HCT116 (cell line): ENCODE data around the gene MIDN. TPM values are rescaled to one million over a fixed set of nuclear protein-coding genes. Genes with fewer than 3 reads are reported as not detected.
A peak's percentile ranks its signal among the peaks of the same experiment; 100 is the strongest.

Experiments used
- ATAC-seq: fragments of 200-7000 bp; cut with Tn5 transposase; 2 replicates; pipeline ENCODE4 v1.9.1; 2020; ENCODE audit warnings: mild to moderate bottlenecking, moderate library complexity
- BruUV-seq: library from RNA; stranded (reverse); fragments of 400-500 nt; replicated peaks from 2 replicates; lab custom pipeline; 2021; lab: Mats Ljungman, UMichigan
- CTCF ChIA-PET: fragments of 300-600 bp; sonication (Branson Sonifier 250); formaldehyde crosslinking; loops from one replicate; lab custom pipeline; 2021; ENCODE audit warnings: antibody characterized with exemption; lab: Charles Lee
- POLR2A ChIA-PET: fragments of 300-600, 350-600 bp; sonication (Branson Sonifier 250); formaldehyde crosslinking; loops from one replicate; lab custom pipeline; 2021; ENCODE audit warnings: antibody characterized with exemption; lab: Charles Lee
- RAD21 ChIA-PET, 2 experiments: fragments of 300-600 bp; sonication (Branson Sonifier 250); formaldehyde crosslinking; loops; one replicate each; lab custom pipeline; 2023; ENCODE audit warnings: low total read pairs in 2 of 2; ENCODE audit not compliant: uncharacterized antibody in 2 of 2, unreplicated experiment in 2 of 2, low non-redundant PET in 1 of 2; lab: Charles Lee
- DNase-seq: peaks from one replicate; pipeline ENCODE4 v3.0.0-alpha.2; 2010; ENCODE audit warnings: low read depth, low spot score
- H2AFZ ChIP-seq: fragments of 200-600 bp; shearing (Covaris generic), sonication (generic); 2 replicates; pipeline ENCODE4 v1.6.1; 2017; ENCODE audit warnings: low read depth, mixed run types, mixed read lengths, antibody characterized with exemption, low read length; ENCODE audit not compliant: poor library complexity, severe bottlenecking
- H3K27ac ChIP-seq: 2 replicates; pipeline ENCODE4 v1.5.1; 2012; ENCODE audit warnings: low read depth, low read length
- H3K27me3 ChIP-seq: fragments of 200-600 bp; sonication (generic); 2 replicates; pipeline ENCODE4 v1.6.1; 2016; ENCODE audit warnings: mixed run types, low read length, mixed read lengths; ENCODE audit not compliant: insufficient read depth
- H3K36me3 ChIP-seq, 2 experiments: fragments of 200-500 bp in 1 of 2; fragments of 200-600 bp in 1 of 2; sonication (Bioruptor generic) in 1 of 2; sonication (generic) in 1 of 2; 2 replicates each; pipeline versions ENCODE4 v1.5.1 to v1.6.1; 2014 to 2016; ENCODE audit warnings: low read length in 2 of 2, inconsistent platforms in 1 of 2, mixed read lengths in 1 of 2, mixed run types in 1 of 2; ENCODE audit not compliant: insufficient read depth in 2 of 2, control insufficient read depth in 1 of 2
- H3K4me1 ChIP-seq, 2 experiments: fragments of 200-600 bp in 1 of 2; sonication (generic) in 1 of 2; 2 replicates each; pipeline versions ENCODE4 v1.5.1 to v1.6.1; 2012 to 2017; ENCODE audit warnings: low read length in 2 of 2, inconsistent platforms in 1 of 2, mild to moderate bottlenecking in 1 of 2, mixed read lengths in 1 of 2, mixed run types in 1 of 2, moderate library complexity in 1 of 2; ENCODE audit not compliant: insufficient read depth in 2 of 2, control insufficient read depth in 1 of 2
- H3K4me2 ChIP-seq: fragments of 200-600 bp; sonication (generic); 2 replicates; pipeline ENCODE4 v1.6.1; 2017; ENCODE audit warnings: mixed run types, low read length, mixed read lengths
- H3K4me3 ChIP-seq, 2 experiments: fragments of 200-600 bp in 1 of 2; sonication (generic) in 1 of 2; replicated peaks in 1 of 2; 2 replicates each; pipeline ENCODE4 v1.5.1; 2011 to 2016; ENCODE audit warnings: low read length in 2 of 2, control low read depth in 1 of 2, low read depth in 1 of 2, mild to moderate bottlenecking in 1 of 2, mixed read lengths in 1 of 2, mixed run types in 1 of 2
- H3K79me2 ChIP-seq: fragments of 200-600 bp; sonication (generic); 2 replicates; pipeline ENCODE4 v1.6.1; 2017; ENCODE audit warnings: mild to moderate bottlenecking, mixed run types, low read length, moderate library complexity, mixed read lengths; ENCODE audit not compliant: insufficient read depth
- H3K9ac ChIP-seq: fragments of 200-600 bp; sonication (generic); 2 replicates; pipeline ENCODE4 v1.6.1; 2016; ENCODE audit warnings: low read length, mixed read lengths
- H3K9me2 ChIP-seq: fragments of 200-600 bp; sonication (generic), shearing (Covaris generic); 2 replicates; pipeline ENCODE4 v1.6.1; 2017; ENCODE audit warnings: mixed run types, mild to moderate bottlenecking, moderate library complexity; ENCODE audit not compliant: insufficient read depth
- H3K9me3 ChIP-seq, 2 experiments: fragments of 200-500 bp in 1 of 2; fragments of 200-600 bp in 1 of 2; sonication (Bioruptor generic) in 1 of 2; sonication (generic) in 1 of 2; 2 replicates each; pipeline ENCODE4 v1.6.1; 2014 to 2017; ENCODE audit warnings: low read length in 2 of 2, mixed read lengths in 2 of 2, inconsistent platforms in 1 of 2, low read depth in 1 of 2, mild to moderate bottlenecking in 1 of 2, mixed run types in 1 of 2, moderate library complexity in 1 of 2; ENCODE audit not compliant: control insufficient read depth in 1 of 2, insufficient read depth in 1 of 2
- H4K20me1 ChIP-seq: fragments of 200-600 bp; sonication (generic), shearing (Covaris generic); 2 replicates; pipeline ENCODE4 v1.6.1; 2017; ENCODE audit warnings: mixed run types, mild to moderate bottlenecking, moderate library complexity; ENCODE audit not compliant: insufficient read depth
- CBX3 ChIP-seq: IDR thresholded peaks from 2 replicates; pipeline ENCODE4 v1.6.1; 2012; ENCODE audit warnings: low read depth
- CEBPB ChIP-seq: IDR thresholded peaks from 2 replicates; pipeline ENCODE4 v1.6.1; 2012; ENCODE audit warnings: low read depth
- EGR1 ChIP-seq: IDR thresholded peaks from 2 replicates; pipeline ENCODE4 v1.6.1; 2012; ENCODE audit warnings: low read depth
- ELF1 ChIP-seq: IDR thresholded peaks from 2 replicates; pipeline ENCODE4 v1.6.1; 2012; ENCODE audit warnings: low read depth, borderline replicate concordance
- EZH2phosphoT487 ChIP-seq: fragments of 200-600 bp; IDR thresholded peaks from 2 replicates; pipeline ENCODE4 v1.6.1; 2018; ENCODE audit warnings: antibody characterized with exemption, borderline replicate concordance
- JUND ChIP-seq: IDR thresholded peaks from 2 replicates; pipeline ENCODE4 v1.6.1; 2012
- POLR2AphosphoS5 ChIP-seq: IDR thresholded peaks from 2 replicates; pipeline ENCODE4 v1.6.1; 2011; ENCODE audit warnings: mild to moderate bottlenecking, low read depth, low read length, moderate library complexity
- RAD21 ChIP-seq: IDR thresholded peaks from 2 replicates; pipeline ENCODE4 v1.6.1; 2012; ENCODE audit warnings: low read depth, mild to moderate bottlenecking
- SIN3A ChIP-seq: IDR thresholded peaks from 2 replicates; pipeline ENCODE4 v1.6.1; 2012; ENCODE audit warnings: low read depth
- SRF ChIP-seq: IDR thresholded peaks from 2 replicates; pipeline ENCODE4 v1.6.1; 2012; ENCODE audit warnings: low read depth
- TCF7L2 ChIP-seq: IDR thresholded peaks from 2 replicates; pipeline ENCODE4 v1.7.0; 2011; ENCODE audit warnings: borderline replicate concordance, inconsistent platforms; ENCODE audit not compliant: insufficient read depth, insufficient read length; ENCODE audit errors: extremely low read depth
- ZFX ChIP-seq: fragments of 450-650 bp; IDR thresholded peaks from 2 replicates; pipeline ENCODE4 v1.6.1; 2017
- intact Hi-C: fragments of 100-400 bp; cut with micrococcal nuclease; formaldehyde crosslinking; loops from 2 replicates; pipeline ENCODE4 v1.10.0; 2022
- total RNA-seq: library from RNA; stranded (reverse); gene quantifications from one replicate; pipeline ENCODE4 v1.2.1, GENCODE V29; 2021; ENCODE audit not compliant: unreplicated experiment
- TF ChIP-seq, protein P1 (sequence below): IDR thresholded peaks from 2 replicates; pipeline ENCODE4 v1.6.1; 2012; ENCODE audit warnings: low read depth
- TF ChIP-seq, protein P2 (sequence below): IDR thresholded peaks from 2 replicates; pipeline ENCODE4 v1.6.1; 2012
- TF ChIP-seq, protein P3 (sequence below), 3 experiments: fragments of 200-600 bp in 1 of 3; sonication (generic) in 1 of 3; IDR thresholded peaks in 2 of 3; conservative IDR thresholded peaks in 1 of 3; 2 replicates each; pipeline ENCODE4 v1.5.1; 2012 to 2017; ENCODE audit warnings: low read depth in 2 of 3, low read length in 2 of 3, antibody characterized with exemption in 1 of 3, borderline replicate concordance in 1 of 3, control low read depth in 1 of 3, mild to moderate bottlenecking in 1 of 3, mixed read lengths in 1 of 3, mixed run types in 1 of 3, moderate library complexity in 1 of 3; ENCODE audit not compliant: insufficient read depth in 1 of 3
- TF ChIP-seq, protein P4 (sequence below): IDR thresholded peaks from 2 replicates; pipeline ENCODE4 v1.6.1; 2011; ENCODE audit warnings: mild to moderate bottlenecking, low read length, moderate library complexity; ENCODE audit not compliant: insufficient replicate concordance; ENCODE audit errors: extremely low read depth
- TF ChIP-seq, protein P5 (sequence below): IDR thresholded peaks from 2 replicates; pipeline ENCODE4 v1.6.1; 2012

Gene MIDN
- total RNA-seq, 1 experiment from 2014 or later = 146 TPM

DNA sequence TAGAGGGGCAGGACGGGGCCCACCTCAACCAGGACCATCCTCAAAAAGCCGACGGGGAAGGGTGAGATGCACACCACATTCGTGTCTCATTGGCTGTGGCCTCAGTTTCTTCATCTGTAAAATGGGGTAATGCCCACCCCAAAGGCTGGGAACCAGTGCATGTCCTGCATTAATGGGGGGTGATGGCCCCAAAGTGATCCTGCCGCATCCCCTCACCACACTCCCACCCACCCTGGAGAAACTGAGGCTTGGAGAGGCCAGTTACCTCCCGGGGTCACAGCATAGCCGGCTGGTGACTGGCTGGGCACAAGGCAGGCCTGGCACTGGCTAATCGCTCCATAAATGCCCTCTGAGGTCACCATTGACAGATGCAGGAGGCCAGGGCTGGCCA, 640 bp upstream of the MIDN start (continued):
- TF ChIP-seq JUND (no peak), CEBPB (no peak), RAD21 (no peak), ZFX (no peak), POLR2AphosphoS5 (no peak), TCF7L2 (no peak), CBX3 (no peak), SIN3A (no peak), EGR1 (no peak), SRF (no peak)
- TF ChIP-seq, protein P1, sequence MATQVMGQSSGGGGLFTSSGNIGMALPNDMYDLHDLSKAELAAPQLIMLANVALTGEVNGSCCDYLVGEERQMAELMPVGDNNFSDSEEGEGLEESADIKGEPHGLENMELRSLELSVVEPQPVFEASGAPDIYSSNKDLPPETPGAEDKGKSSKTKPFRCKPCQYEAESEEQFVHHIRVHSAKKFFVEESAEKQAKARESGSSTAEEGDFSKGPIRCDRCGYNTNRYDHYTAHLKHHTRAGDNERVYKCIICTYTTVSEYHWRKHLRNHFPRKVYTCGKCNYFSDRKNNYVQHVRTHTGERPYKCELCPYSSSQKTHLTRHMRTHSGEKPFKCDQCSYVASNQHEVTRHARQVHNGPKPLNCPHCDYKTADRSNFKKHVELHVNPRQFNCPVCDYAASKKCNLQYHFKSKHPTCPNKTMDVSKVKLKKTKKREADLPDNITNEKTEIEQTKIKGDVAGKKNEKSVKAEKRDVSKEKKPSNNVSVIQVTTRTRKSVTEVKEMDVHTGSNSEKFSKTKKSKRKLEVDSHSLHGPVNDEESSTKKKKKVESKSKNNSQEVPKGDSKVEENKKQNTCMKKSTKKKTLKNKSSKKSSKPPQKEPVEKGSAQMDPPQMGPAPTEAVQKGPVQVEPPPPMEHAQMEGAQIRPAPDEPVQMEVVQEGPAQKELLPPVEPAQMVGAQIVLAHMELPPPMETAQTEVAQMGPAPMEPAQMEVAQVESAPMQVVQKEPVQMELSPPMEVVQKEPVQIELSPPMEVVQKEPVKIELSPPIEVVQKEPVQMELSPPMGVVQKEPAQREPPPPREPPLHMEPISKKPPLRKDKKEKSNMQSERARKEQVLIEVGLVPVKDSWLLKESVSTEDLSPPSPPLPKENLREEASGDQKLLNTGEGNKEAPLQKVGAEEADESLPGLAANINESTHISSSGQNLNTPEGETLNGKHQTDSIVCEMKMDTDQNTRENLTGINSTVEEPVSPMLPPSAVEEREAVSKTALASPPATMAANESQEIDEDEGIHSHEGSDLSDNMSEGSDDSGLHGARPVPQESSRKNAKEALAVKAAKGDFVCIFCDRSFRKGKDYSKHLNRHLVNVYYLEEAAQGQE = no peak
- TF ChIP-seq, protein P2, sequence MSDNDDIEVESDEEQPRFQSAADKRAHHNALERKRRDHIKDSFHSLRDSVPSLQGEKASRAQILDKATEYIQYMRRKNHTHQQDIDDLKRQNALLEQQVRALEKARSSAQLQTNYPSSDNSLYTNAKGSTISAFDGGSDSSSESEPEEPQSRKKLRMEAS = no peak

DNA sequence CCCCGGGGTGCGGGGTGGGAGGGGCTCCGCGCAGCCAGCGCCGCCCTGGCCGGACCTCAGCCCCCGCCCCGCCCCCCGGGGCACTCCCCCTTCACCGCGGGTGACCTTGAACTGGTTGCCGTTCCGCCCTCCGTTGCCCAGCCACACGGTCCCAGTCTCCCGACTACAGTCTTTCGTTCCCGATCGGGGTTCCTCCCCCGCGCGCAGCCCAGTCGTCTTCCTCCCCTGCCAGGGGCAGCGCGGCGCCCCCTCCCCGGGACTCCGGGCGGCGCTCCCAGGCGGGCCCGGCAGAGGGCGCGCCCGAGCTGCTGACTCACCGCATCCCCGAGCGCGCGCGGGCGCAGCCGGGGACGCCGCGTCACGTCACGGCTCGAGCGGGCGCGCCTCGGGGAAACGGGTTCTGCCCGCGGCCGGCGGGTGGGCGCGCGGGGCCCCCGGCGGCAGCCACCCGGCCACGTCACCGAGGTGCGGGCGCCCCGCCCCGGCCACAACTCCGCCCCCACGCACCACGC, 459 bp downstream of the MIDN start:
- Histone ChIP-seq H3K27me3 (no peaks in the 10 kb centered on the region), H4K20me1 (peaks cover 14% of the 10 kb centered on the region; the same call in 1 of the 2 replicates), H3K9me2 (no peaks in the 10 kb centered on the region), H3K36me3 (peaks cover 8 to 24% of the 10 kb centered on the region in 2 experiments), H3K27ac (peak overlapping the region; percentile 100), H2AFZ (no peak overlapping the region), H3K4me2 (peak overlapping the region; percentile 98), H3K9me3 (no peaks in the 10 kb centered on the region), H3K4me1 (peaks cover 47 to 74% of the 10 kb centered on the region in 2 experiments), H3K79me2 (peaks cover 58% of the 10 kb centered on the region), H3K9ac (peak overlapping the region; percentile 99), H3K4me3 (peak overlapping the region; percentile 63 to 71)
- no peak for DNase-seq
- CTCF ChIA-PET = interaction anchor here (1.0 kb wide), 1 partner anchor 17 kb away, joined by 7 read pairs; no protein-coding TSS in a partner anchor
- RAD21 ChIA-PET = no interaction called here
- no TSS peak for BruUV-seq
- POLR2A ChIA-PET = interaction anchor here (0.7 to 1.0 kb wide), 2 partner anchors 17 to 18 kb away, joined by 3 read pairs; no protein-coding TSS in a partner anchor
- intact Hi-C loops = loop anchor here (1.0 to 10.0 kb wide), 3 partner anchors 17 to 454 kb away; partner anchors contain the start of genes CNN2, PTBP1, RNU6-2 and TMEM259
- peak; percentile 31 for ATAC-seq
- TF ChIP-seq, protein P3, sequence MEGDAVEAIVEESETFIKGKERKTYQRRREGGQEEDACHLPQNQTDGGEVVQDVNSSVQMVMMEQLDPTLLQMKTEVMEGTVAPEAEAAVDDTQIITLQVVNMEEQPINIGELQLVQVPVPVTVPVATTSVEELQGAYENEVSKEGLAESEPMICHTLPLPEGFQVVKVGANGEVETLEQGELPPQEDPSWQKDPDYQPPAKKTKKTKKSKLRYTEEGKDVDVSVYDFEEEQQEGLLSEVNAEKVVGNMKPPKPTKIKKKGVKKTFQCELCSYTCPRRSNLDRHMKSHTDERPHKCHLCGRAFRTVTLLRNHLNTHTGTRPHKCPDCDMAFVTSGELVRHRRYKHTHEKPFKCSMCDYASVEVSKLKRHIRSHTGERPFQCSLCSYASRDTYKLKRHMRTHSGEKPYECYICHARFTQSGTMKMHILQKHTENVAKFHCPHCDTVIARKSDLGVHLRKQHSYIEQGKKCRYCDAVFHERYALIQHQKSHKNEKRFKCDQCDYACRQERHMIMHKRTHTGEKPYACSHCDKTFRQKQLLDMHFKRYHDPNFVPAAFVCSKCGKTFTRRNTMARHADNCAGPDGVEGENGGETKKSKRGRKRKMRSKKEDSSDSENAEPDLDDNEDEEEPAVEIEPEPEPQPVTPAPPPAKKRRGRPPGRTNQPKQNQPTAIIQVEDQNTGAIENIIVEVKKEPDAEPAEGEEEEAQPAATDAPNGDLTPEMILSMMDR (IDR thresholded peaks at IDR 0.05 in 2 of 3, conservative IDR thresholded peaks at IDR 0.05 in 1 of 3; ENCODE audit: borderline replicate concordance in 1 of 3, insufficient read depth in 1 of 3, low read depth in 2 of 3, low read length in 2 of 3) = peak in 2 of 3 experiments; percentile 69 to 75; a peak in 4 of 6 replicates
- TF ChIP-seq CEBPB = no peak
- peak; percentile 26; the same call in 1 of the 2 replicates for TF ChIP-seq POLR2AphosphoS5
- TF ChIP-seq SIN3A = no peak
- 0 out of 2 replicates have a peak, but pooled peaks have one; percentile 15 for TF ChIP-seq ZFX
- TF ChIP-seq RAD21 = no peak
- TF ChIP-seq JUND = no peak
- no peak for TF ChIP-seq EZH2phosphoT487
- TF ChIP-seq SRF = no peak
- TF ChIP-seq, protein P4, sequence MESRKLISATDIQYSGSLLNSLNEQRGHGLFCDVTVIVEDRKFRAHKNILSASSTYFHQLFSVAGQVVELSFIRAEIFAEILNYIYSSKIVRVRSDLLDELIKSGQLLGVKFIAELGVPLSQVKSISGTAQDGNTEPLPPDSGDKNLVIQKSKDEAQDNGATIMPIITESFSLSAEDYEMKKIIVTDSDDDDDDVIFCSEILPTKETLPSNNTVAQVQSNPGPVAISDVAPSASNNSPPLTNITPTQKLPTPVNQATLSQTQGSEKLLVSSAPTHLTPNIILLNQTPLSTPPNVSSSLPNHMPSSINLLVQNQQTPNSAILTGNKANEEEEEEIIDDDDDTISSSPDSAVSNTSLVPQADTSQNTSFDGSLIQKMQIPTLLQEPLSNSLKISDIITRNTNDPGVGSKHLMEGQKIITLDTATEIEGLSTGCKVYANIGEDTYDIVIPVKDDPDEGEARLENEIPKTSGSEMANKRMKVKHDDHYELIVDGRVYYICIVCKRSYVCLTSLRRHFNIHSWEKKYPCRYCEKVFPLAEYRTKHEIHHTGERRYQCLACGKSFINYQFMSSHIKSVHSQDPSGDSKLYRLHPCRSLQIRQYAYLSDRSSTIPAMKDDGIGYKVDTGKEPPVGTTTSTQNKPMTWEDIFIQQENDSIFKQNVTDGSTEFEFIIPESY = no peak
- TF ChIP-seq, protein P5, sequence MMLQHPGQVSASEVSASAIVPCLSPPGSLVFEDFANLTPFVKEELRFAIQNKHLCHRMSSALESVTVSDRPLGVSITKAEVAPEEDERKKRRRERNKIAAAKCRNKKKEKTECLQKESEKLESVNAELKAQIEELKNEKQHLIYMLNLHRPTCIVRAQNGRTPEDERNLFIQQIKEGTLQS = no peak
- TF ChIP-seq ELF1 = no peak
